Glutamatergic neuron (in vitro differentiated cells): Measurements from ENCODE around the gene SACS. TPM values are rescaled to one million over a fixed set of nuclear protein-coding genes. Genes with fewer than 3 reads are reported as not detected.

Experiments used
- DNase-seq: peaks from one replicate; pipeline ENCODE4 v3.0.0; 2022
- H3K27ac Mint-ChIP-seq: one replicate; pipeline ENCODE4 v1.8.0; 2020; ENCODE audit warnings: mild to moderate bottlenecking, mixed read lengths, inconsistent platforms; ENCODE audit not compliant: unreplicated experiment
- H3K27me3 Mint-ChIP-seq: one replicate; pipeline ENCODE4 v1.8.0; 2020; ENCODE audit warnings: mild to moderate bottlenecking, moderate library complexity, mixed read lengths, inconsistent platforms; ENCODE audit not compliant: unreplicated experiment
- H3K36me3 Mint-ChIP-seq: one replicate; pipeline ENCODE4 v1.8.0; 2020; ENCODE audit warnings: mild to moderate bottlenecking, mixed read lengths, inconsistent platforms; ENCODE audit not compliant: unreplicated experiment
- H3K4me1 Mint-ChIP-seq: one replicate; pipeline ENCODE4 v1.8.0; 2020; ENCODE audit warnings: mild to moderate bottlenecking, low read depth, mixed read lengths, inconsistent platforms; ENCODE audit not compliant: unreplicated experiment
- H3K4me3 Mint-ChIP-seq: one replicate; pipeline ENCODE4 v1.8.0; 2020; ENCODE audit warnings: mild to moderate bottlenecking, mixed read lengths, inconsistent platforms; ENCODE audit not compliant: unreplicated experiment
- H3K9me3 Mint-ChIP-seq: one replicate; pipeline ENCODE4 v1.8.0; 2020; ENCODE audit warnings: mild to moderate bottlenecking, moderate library complexity, mixed read lengths, inconsistent platforms; ENCODE audit not compliant: unreplicated experiment
- long read RNA-seq: library from polyadenylated mRNA; unstranded; transcript quantifications from one replicate; pipeline ENCODE4 v2.0.0, GENCODE V29; 2020; ENCODE audit not compliant: unreplicated experiment
- total RNA-seq: library from RNA; stranded (reverse); fragmentation: NEBNext Ultra II Directional; extraction: Animal tissue kit (Norgen Biotek cat#: 25700); gene quantifications from one replicate; pipeline ENCODE4 v1.2.1, GENCODE V29; 2021; ENCODE audit not compliant: unreplicated experiment
- TF ChIP-seq, protein P1 (sequence below): fragments of 200-600 bp; sonication (generic); IDR thresholded peaks from one replicate; pipeline ENCODE4 v1.5.0; 2021; ENCODE audit not compliant: partially characterized antibody, unreplicated experiment

Gene SACS
- total RNA-seq = 132 TPM
- long read RNA-seq, partial matches to known transcripts = 3 of 12 reads
- long read RNA-seq, other reads (novel, unspliced or antisense) = 8 of 12 reads

- H3K4me1 Mint-ChIP-seq = peaks cover 31% of the 10 kb centered on the region
- peak within 1 kb of the TSS; percentile 96 for H3K4me3 Mint-ChIP-seq
- TF ChIP-seq, protein P1, sequence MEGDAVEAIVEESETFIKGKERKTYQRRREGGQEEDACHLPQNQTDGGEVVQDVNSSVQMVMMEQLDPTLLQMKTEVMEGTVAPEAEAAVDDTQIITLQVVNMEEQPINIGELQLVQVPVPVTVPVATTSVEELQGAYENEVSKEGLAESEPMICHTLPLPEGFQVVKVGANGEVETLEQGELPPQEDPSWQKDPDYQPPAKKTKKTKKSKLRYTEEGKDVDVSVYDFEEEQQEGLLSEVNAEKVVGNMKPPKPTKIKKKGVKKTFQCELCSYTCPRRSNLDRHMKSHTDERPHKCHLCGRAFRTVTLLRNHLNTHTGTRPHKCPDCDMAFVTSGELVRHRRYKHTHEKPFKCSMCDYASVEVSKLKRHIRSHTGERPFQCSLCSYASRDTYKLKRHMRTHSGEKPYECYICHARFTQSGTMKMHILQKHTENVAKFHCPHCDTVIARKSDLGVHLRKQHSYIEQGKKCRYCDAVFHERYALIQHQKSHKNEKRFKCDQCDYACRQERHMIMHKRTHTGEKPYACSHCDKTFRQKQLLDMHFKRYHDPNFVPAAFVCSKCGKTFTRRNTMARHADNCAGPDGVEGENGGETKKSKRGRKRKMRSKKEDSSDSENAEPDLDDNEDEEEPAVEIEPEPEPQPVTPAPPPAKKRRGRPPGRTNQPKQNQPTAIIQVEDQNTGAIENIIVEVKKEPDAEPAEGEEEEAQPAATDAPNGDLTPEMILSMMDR = no peak
- no peaks in the 10 kb centered on the region for H3K36me3 Mint-ChIP-seq
- DNase-seq = peak; percentile 78
- H3K27ac Mint-ChIP-seq = peak within 1 kb of the TSS; percentile 99
- H3K9me3 Mint-ChIP-seq = peaks cover 18% of the 10 kb centered on the region
- H3K27me3 Mint-ChIP-seq = peaks cover 2% of the 10 kb centered on the region
These were observed at the start of gene SACS for GRCh38 chr13:23433171-23434153. SACS (minus strand) TSS chr13:23433702; CDS start chr13:23411239, 22,463 bp downstream.

- TF ChIP-seq, protein P1 = no peak
- H3K27me3 Mint-ChIP-seq = no peaks in the 10 kb centered on the region
- H3K9me3 Mint-ChIP-seq = peaks cover 4% of the 10 kb centered on the region
- no peak overlapping the region for H3K27ac Mint-ChIP-seq
- DNase-seq = no peak
- H3K4me3 Mint-ChIP-seq = no peak overlapping the region
- no peaks in the 10 kb centered on the region for H3K4me1 Mint-ChIP-seq
- peaks cover 23% of the 10 kb centered on the region for H3K36me3 Mint-ChIP-seq
These were observed 46.8 kb upstream of the SACS start for GRCh38 chr13:23480324-23480723.

DNA sequence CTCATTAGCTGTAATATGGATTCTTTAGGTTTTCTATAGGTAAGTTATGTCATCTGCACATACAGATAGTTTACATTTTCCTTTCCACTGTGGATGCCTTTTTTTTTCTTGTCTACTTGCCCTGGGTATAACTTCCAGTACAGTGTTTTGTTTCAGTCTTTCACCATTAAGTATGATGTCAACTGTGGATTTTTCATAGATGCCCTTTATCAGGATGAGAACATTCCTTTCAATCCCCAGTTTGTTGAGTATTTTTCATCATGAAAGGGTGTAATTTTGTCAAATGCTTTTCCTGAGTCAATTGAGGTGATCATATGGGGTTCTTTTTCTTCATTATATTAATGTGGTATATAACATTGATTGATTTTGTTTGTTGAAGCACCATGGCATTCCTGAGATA, 43.6 kb upstream of the SACS start:
- H3K9me3 Mint-ChIP-seq = peaks cover 4% of the 10 kb centered on the region
- no peak overlapping the region for H3K4me3 Mint-ChIP-seq
- no peak overlapping the region for H3K27ac Mint-ChIP-seq
- no peaks in the 10 kb centered on the region for H3K27me3 Mint-ChIP-seq
- no peaks in the 10 kb centered on the region for H3K4me1 Mint-ChIP-seq
- TF ChIP-seq, protein P1 = no peak
- no peak for DNase-seq
- peaks cover 23% of the 10 kb centered on the region for H3K36me3 Mint-ChIP-seq

- no peak overlapping the region for H3K4me3 Mint-ChIP-seq
- H3K27ac Mint-ChIP-seq = no peak overlapping the region
- peaks cover 32% of the 10 kb centered on the region for H3K4me1 Mint-ChIP-seq
- H3K27me3 Mint-ChIP-seq = no peaks in the 10 kb centered on the region
- H3K36me3 Mint-ChIP-seq = no peaks in the 10 kb centered on the region
- DNase-seq = no peak
- TF ChIP-seq, protein P1 = no peak
- H3K9me3 Mint-ChIP-seq = peaks cover 5% of the 10 kb centered on the region
These were observed 39.7 kb upstream of the SACS start for GRCh38 chr13:23473221-23473620.

GRCh38 chr13:23472189-23472588, 38.7 kb upstream of the SACS start:
- TF ChIP-seq, protein P1 = no peak
- Mint-ChIP-seq H3K9me3 (peaks cover 8% of the 10 kb centered on the region), H3K36me3 (no peaks in the 10 kb centered on the region), H3K4me3 (no peak overlapping the region), H3K27ac (no peak overlapping the region), H3K4me1 (peaks cover 40% of the 10 kb centered on the region), H3K27me3 (peaks cover 2% of the 10 kb centered on the region)
- DNase-seq = no peak
